ENCODE measurements around the gene HES7. TPM values are rescaled to one million over a fixed set of nuclear protein-coding genes. Genes with fewer than 3 reads are reported as not detected.
A peak's percentile ranks its signal among the peaks of the same experiment; 100 is the strongest.

HES7 gene
- total and polyA plus RNA-seq, 4 donors: not detected

- Histone ChIP-seq H3K9ac (ENCODE audit: low read depth in 1 of 2, low read length in 2 of 2) (peak within 1 kb of the TSS; percentile 36 to 75), H3K4me3 (ENCODE audit: low read depth in 1 of 3, low read length in 3 of 3) (peak within 1 kb of the TSS; percentile 34 to 43 (median 41)), H3K9me3 (ENCODE audit: control insufficient read depth in 4 of 4, low read length in 3 of 4) (no peaks in the 10 kb centered on the region), H3K27ac (ENCODE audit: low read depth in 1 of 2, low read length in 2 of 2) (peak within 1 kb of the TSS; percentile 34 to 59), H3K27me3 (ENCODE audit: control insufficient read depth in 4 of 4, insufficient read depth in 4 of 4, low read length in 3 of 4) (peaks cover 0 to 24% (median 6%) of the 10 kb centered on the region in 4 donors), H3K4me1 (ENCODE audit: control insufficient read depth in 4 of 4, insufficient read depth in 4 of 4, low read length in 3 of 4) (peaks cover 14 to 48% (median 45%) of the 10 kb centered on the region in 4 donors), H3K36me3 (ENCODE audit: control insufficient read depth in 4 of 4, insufficient read depth in 3 of 4, low read depth in 1 of 4, low read length in 3 of 4) (no peaks in the 10 kb centered on the region)
- no peak for DNase-seq (ENCODE audit: low spot score)
- TF ChIP-seq EGR1 (IDR thresholded peaks at IDR 0.05; ENCODE audit: low read depth in 2 of 2): no peak
- no peak for TF ChIP-seq ATF3 (IDR thresholded peaks at IDR 0.05)
- TF ChIP-seq GABPA (IDR thresholded peaks at IDR 0.05 in 1 of 2, conservative IDR thresholded peaks at IDR 0.05 in 1 of 2): no peak
- TF ChIP-seq JUND (IDR thresholded peaks at IDR 0.05): no peak
- 3% methylated on average over 33 of the region's 33 CpGs for WGBS
These were observed 5.7 kb downstream of the HES7 start, which contains the start of gene ALOXE3 for GRCh38 chr17:8117980-8118768. ALOXE3 (minus strand) TSS chr17:8118514; CDS start chr17:8117990, 524 bp downstream.

GRCh38 chr17:8117367-8117979 lies 6.4 kb downstream of the HES7 start:
- H3K27me3 ChIP-seq (ENCODE audit: control insufficient read depth in 4 of 4, insufficient read depth in 4 of 4, low read length in 3 of 4): peaks cover 0 to 19% (median 6%) of the 10 kb centered on the region in 4 donors

More at GRCh38 chr17:8117367-8117979, 6.4 kb downstream of the HES7 start:
- peaks cover 12 to 41% (median 38%) of the 10 kb centered on the region in 4 donors for H3K4me1 ChIP-seq (ENCODE audit: control insufficient read depth in 4 of 4, insufficient read depth in 4 of 4, low read length in 3 of 4)
- no peak overlapping the region for H3K9ac ChIP-seq (ENCODE audit: low read depth in 1 of 2, low read length in 2 of 2)
- WGBS: 6% methylated on average over 18 of the region's 18 CpGs
- H3K4me3 ChIP-seq (ENCODE audit: low read depth in 1 of 3, low read length in 3 of 3): no peak overlapping the region
- no peaks in the 10 kb centered on the region for H3K36me3 ChIP-seq (ENCODE audit: control insufficient read depth in 4 of 4, insufficient read depth in 3 of 4, low read depth in 1 of 4, low read length in 3 of 4)
- no peak for DNase-seq (ENCODE audit: low spot score)
- no peak overlapping the region for H3K27ac ChIP-seq (ENCODE audit: low read depth in 1 of 2, low read length in 2 of 2)
- H3K9me3 ChIP-seq (ENCODE audit: control insufficient read depth in 4 of 4, low read length in 3 of 4): no peaks in the 10 kb centered on the region
- TF ChIP-seq NR2F2 (IDR thresholded peaks at IDR 0.05) (no peak), ATF3 (IDR thresholded peaks at IDR 0.05) (no peak), RAD21 (IDR thresholded peaks at IDR 0.05) (no peak), TAF1 (conservative IDR thresholded peaks at IDR 0.05) (no peak), FOXA2 (IDR thresholded peaks at IDR 0.05) (no peak), MAX (IDR thresholded peaks at IDR 0.05) (no peak), HNF4A (conservative IDR thresholded peaks at IDR 0.05) (no peak), ZBTB33 (IDR thresholded peaks at IDR 0.05) (no peak), REST (IDR thresholded peaks at IDR 0.05) (no peak), YY1 (IDR thresholded peaks at IDR 0.05) (no peak), CTCF (IDR thresholded peaks at IDR 0.05; ENCODE audit: low read depth, low read length, missing input control) (no peak), SP1 (IDR thresholded peaks at IDR 0.05) (no peak), EGR1 (IDR thresholded peaks at IDR 0.05; ENCODE audit: low read depth in 2 of 2) (no peak), RXRA (IDR thresholded peaks at IDR 0.05) (no peak), FOXA1 (IDR thresholded peaks at IDR 0.05) (no peak), HNF4G (IDR thresholded peaks at IDR 0.05) (no peak)
